Astrocyte (in vitro differentiated cells and primary cell): ENCODE results near the gene KLHL22. TPM values are rescaled to one million over a fixed set of nuclear protein-coding genes. Genes with fewer than 3 reads are reported as not detected.

Experiments
- DNase-seq: peaks from one replicate; pipeline ENCODE4 v3.0.0-alpha.2; 2010; ENCODE audit warnings: low read depth
- FAIRE-seq: peaks from 2 replicates; lab custom pipeline; 2011; peaks lifted over from hg19 to GRCh38; lab: Jason Lieb, UNC
- H2AFZ ChIP-seq: 2 replicates; pipeline ENCODE4 v1.6.0; 2012; ENCODE audit warnings: low read depth, low read length, inconsistent platforms
- H3K27ac ChIP-seq: 2 replicates; pipeline ENCODE4 v1.5.1; 2011; ENCODE audit warnings: low read depth, low read length, inconsistent platforms
- H3K27me3 ChIP-seq: 2 replicates; pipeline ENCODE4 v1.6.0; 2011; ENCODE audit warnings: low read length, inconsistent platforms; ENCODE audit not compliant: insufficient read depth
- H3K36me3 ChIP-seq: 2 replicates; pipeline ENCODE4 v1.5.1; 2011; ENCODE audit warnings: low read length, inconsistent platforms; ENCODE audit not compliant: insufficient read depth
- H3K4me1 ChIP-seq: 2 replicates; pipeline ENCODE4 v1.5.1; 2011; ENCODE audit warnings: low read length, inconsistent platforms; ENCODE audit not compliant: insufficient read depth
- H3K4me2 ChIP-seq: 2 replicates; pipeline ENCODE4 v1.6.0; 2012; ENCODE audit warnings: low read length, inconsistent platforms
- H3K4me3 ChIP-seq: 2 replicates; pipeline ENCODE4 v1.5.1; 2011; ENCODE audit warnings: low read depth, mild to moderate bottlenecking, low read length, inconsistent platforms; ENCODE audit not compliant: insufficient read depth
- H3K79me2 ChIP-seq: 2 replicates; pipeline ENCODE4 v1.6.0; 2012; ENCODE audit warnings: mild to moderate bottlenecking, low read length, inconsistent platforms; ENCODE audit not compliant: insufficient read depth
- H3K9ac ChIP-seq: 2 replicates; pipeline ENCODE4 v1.6.0; 2012; ENCODE audit warnings: mild to moderate bottlenecking, low read length, inconsistent platforms
- H3K9me3 ChIP-seq: 2 replicates; pipeline ENCODE4 v1.5.1; 2012; ENCODE audit warnings: low read depth, mild to moderate bottlenecking, low read length, inconsistent platforms; ENCODE audit not compliant: insufficient read depth
- H4K20me1 ChIP-seq: 2 replicates; pipeline ENCODE4 v1.6.0; 2012; ENCODE audit warnings: low read length, inconsistent platforms; ENCODE audit not compliant: insufficient read depth
- H3K27ac Mint-ChIP-seq: one replicate; pipeline ENCODE4 v1.8.0; 2021; ENCODE audit warnings: mild to moderate bottlenecking, mixed read lengths; ENCODE audit not compliant: unreplicated experiment
- H3K27me3 Mint-ChIP-seq: one replicate; pipeline ENCODE4 v1.8.0; 2021; ENCODE audit warnings: low read depth, mixed read lengths; ENCODE audit not compliant: unreplicated experiment
- H3K36me3 Mint-ChIP-seq: one replicate; pipeline ENCODE4 v1.8.0; 2021; ENCODE audit warnings: low read depth, mixed read lengths; ENCODE audit not compliant: unreplicated experiment
- H3K4me1 Mint-ChIP-seq: one replicate; pipeline ENCODE4 v1.8.0; 2021; ENCODE audit warnings: low read depth, mixed read lengths; ENCODE audit not compliant: unreplicated experiment
- H3K4me3 Mint-ChIP-seq: one replicate; pipeline ENCODE4 v1.8.0; 2021; ENCODE audit warnings: mild to moderate bottlenecking, moderate library complexity, mixed read lengths; ENCODE audit not compliant: unreplicated experiment
- H3K9me3 Mint-ChIP-seq: one replicate; pipeline ENCODE4 v1.8.0; 2021; ENCODE audit warnings: mild to moderate bottlenecking, mixed read lengths; ENCODE audit not compliant: unreplicated experiment
- EZH2 ChIP-seq: IDR thresholded peaks from 2 replicates; pipeline ENCODE4 v1.6.1; 2012; ENCODE audit warnings: mild to moderate bottlenecking, low read length, inconsistent platforms; ENCODE audit not compliant: insufficient read depth
- total RNA-seq: library from RNA; stranded (reverse); gene quantifications from 2 replicates; pipeline ENCODE4 v1.2.1, GENCODE V29; 2021
- TF ChIP-seq, protein P1 (sequence below): IDR thresholded peaks from 2 replicates; pipeline ENCODE4 v1.5.1; 2011; ENCODE audit warnings: low read depth, mild to moderate bottlenecking, inconsistent platforms, low read length, moderate library complexity; ENCODE audit not compliant: insufficient read depth

The KLHL22 gene
- total RNA-seq, 1 donor from 2014 or later = 14.0 TPM

DNA sequence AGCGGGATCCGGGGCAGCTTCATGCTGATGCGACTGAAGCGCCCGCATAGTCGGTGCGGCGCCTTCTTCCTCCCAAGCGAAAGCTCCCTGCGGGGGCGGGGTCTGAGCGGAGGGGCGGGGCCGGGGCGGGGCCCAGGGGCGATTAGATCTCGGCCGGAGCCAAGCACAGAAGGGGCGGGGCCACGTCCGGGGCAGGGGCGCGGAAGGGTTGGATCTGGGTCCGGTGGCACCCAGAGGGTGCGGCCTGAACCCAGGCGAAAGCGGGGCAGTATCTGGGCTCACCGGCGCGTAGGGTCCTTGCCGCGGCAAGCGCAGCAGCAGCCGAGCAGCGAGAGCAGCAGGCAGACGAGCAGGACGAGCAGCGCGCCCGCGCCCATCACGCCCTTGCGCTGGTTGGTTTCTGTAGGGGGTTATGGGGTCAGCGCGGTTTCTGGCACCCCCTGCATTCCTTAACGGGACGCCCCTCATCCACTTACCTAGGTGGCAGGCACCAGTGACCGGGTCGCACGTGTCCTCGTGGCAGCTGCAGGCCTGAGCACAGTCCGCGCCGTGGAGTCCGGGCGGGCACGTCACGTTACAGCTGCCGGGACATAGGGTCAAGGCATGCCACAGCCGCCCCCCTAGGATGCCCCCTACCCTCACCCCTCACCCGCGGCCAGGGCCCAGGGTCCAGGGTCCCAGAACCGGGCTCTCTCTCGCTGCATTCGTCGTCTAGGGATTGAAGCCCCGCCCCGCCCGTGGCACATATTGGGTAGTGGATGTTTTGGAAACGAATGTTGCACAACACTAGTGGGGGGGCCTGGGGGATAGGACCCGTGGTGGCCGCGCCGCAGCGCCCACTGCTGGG, 66.1 kb downstream of the KLHL22 start:
- no peak overlapping the region for H3K27ac ChIP-seq
- no peak overlapping the region for H2AFZ ChIP-seq
- H3K9me3 ChIP-seq = no peaks in the 10 kb centered on the region
- H3K27me3 ChIP-seq = no peaks in the 10 kb centered on the region
- no peak overlapping the region for H3K4me3 ChIP-seq
- H3K9ac ChIP-seq = no peak overlapping the region
- DNase-seq = no peak
- Mint-ChIP-seq H3K27ac (peak overlapping the region; percentile 12), H3K36me3 (peaks cover 21% of the 10 kb centered on the region), H3K9me3 (peaks cover 4% of the 10 kb centered on the region), H3K4me1 (no peaks in the 10 kb centered on the region), H3K27me3 (peaks cover 38% of the 10 kb centered on the region), H3K4me3 (peak overlapping the region; percentile 20)
- H4K20me1 ChIP-seq = peaks cover 87% of the 10 kb centered on the region
- H3K36me3 ChIP-seq = peaks cover 7% of the 10 kb centered on the region
- H3K4me1 ChIP-seq = peaks cover 10% of the 10 kb centered on the region
- no peak for FAIRE-seq
- H3K4me2 ChIP-seq = no peak overlapping the region
- TF ChIP-seq, protein P1, sequence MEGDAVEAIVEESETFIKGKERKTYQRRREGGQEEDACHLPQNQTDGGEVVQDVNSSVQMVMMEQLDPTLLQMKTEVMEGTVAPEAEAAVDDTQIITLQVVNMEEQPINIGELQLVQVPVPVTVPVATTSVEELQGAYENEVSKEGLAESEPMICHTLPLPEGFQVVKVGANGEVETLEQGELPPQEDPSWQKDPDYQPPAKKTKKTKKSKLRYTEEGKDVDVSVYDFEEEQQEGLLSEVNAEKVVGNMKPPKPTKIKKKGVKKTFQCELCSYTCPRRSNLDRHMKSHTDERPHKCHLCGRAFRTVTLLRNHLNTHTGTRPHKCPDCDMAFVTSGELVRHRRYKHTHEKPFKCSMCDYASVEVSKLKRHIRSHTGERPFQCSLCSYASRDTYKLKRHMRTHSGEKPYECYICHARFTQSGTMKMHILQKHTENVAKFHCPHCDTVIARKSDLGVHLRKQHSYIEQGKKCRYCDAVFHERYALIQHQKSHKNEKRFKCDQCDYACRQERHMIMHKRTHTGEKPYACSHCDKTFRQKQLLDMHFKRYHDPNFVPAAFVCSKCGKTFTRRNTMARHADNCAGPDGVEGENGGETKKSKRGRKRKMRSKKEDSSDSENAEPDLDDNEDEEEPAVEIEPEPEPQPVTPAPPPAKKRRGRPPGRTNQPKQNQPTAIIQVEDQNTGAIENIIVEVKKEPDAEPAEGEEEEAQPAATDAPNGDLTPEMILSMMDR = no peak
- no peak for TF ChIP-seq EZH2
- peaks cover 39% of the 10 kb centered on the region for H3K79me2 ChIP-seq

DNA sequence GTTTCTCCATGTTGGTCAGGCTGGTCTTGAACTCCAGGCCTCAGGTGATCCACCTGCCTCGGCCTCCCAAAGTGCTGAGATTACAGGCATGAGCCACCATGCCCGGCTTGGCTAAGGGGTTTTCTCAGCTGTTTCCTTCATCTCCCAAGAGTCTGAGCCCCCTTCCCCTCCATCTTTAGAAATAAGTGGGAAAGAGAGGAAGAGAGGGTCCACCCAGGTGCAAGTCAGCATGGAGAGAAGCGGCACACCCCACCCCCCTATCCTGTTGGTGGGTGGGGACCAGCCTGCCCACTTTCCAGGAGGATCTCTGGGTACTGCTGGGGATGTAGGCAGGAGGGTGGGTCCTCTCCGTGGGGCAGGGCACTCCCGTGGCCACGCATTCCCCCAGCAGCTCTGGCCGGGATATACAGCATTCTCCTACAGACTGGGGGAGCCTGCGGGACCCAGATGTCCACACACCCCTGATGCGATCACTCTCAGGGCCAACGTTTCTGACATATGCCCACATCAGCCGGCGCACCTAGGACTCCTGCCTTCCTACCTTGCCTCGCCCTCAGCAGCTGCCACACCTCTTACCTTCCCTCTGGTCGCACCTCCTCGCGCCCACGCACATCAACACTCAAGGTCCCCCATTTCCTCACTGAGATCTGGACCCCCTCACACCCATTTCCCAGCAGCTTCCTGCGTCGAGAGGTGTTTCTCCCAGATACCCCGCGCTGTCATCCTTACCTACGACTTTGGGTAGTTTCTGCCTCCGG, 66.9 kb downstream of the KLHL22 start:
- Histone ChIP-seq H3K4me1 (peaks cover 10% of the 10 kb centered on the region), H3K27ac (no peak overlapping the region), H3K4me3 (no peak overlapping the region), H2AFZ (no peak overlapping the region), H3K79me2 (peaks cover 31% of the 10 kb centered on the region), H3K9me3 (no peaks in the 10 kb centered on the region), H3K36me3 (peaks cover 7% of the 10 kb centered on the region), H3K4me2 (no peak overlapping the region), H3K27me3 (no peaks in the 10 kb centered on the region), H3K9ac (no peak overlapping the region), H4K20me1 (peaks cover 87% of the 10 kb centered on the region)
- Mint-ChIP-seq H3K4me3 (peak overlapping the region; percentile 20), H3K27ac (peak overlapping the region; percentile 12), H3K27me3 (peaks cover 34% of the 10 kb centered on the region), H3K9me3 (peaks cover 4% of the 10 kb centered on the region), H3K4me1 (no peaks in the 10 kb centered on the region), H3K36me3 (peaks cover 14% of the 10 kb centered on the region)
- FAIRE-seq = no peak
- no peak for DNase-seq
- TF ChIP-seq EZH2 = no peak
- TF ChIP-seq, protein P1 = no peak
